Kidney epithelial cell (primary cell): Measurements from ENCODE around the gene KRT15. TPM values are rescaled to one million over a fixed set of nuclear protein-coding genes. Genes with fewer than 3 reads are reported as not detected.

Experiments used
- DNase-seq: peaks from one replicate; pipeline ENCODE4 v3.0.0-alpha.2; 2010; ENCODE audit warnings: low read depth
- H3K27me3 ChIP-seq: 2 replicates; pipeline ENCODE4 v1.6.0; 2011; ENCODE audit warnings: low read length; ENCODE audit not compliant: control insufficient read depth, insufficient read depth
- H3K36me3 ChIP-seq: 2 replicates; pipeline ENCODE4 v1.5.1; 2011; ENCODE audit warnings: low read length; ENCODE audit not compliant: control insufficient read depth, insufficient read depth
- H3K4me3 ChIP-seq: 2 replicates; pipeline ENCODE4 v1.5.1; 2011; ENCODE audit warnings: low read depth, mild to moderate bottlenecking, control low read depth, low read length
- total RNA-seq: library from RNA; depleted of rRNA; stranded (reverse); fragments of >200 nt; gene quantifications from 2 replicates; pipeline ENCODE4 v1.2.3, GENCODE V29; 2015
- TF ChIP-seq, protein P1 (sequence below): IDR thresholded peaks from 2 replicates; pipeline ENCODE4 v1.5.1; 2011; ENCODE audit warnings: mild to moderate bottlenecking, moderate library complexity, low read length, control low read depth, inconsistent platforms; ENCODE audit not compliant: insufficient read depth, poor library complexity, severe bottlenecking

The KRT15 gene
- total RNA-seq, 1 donor from 2014 or later: 1.3 TPM

DNA sequence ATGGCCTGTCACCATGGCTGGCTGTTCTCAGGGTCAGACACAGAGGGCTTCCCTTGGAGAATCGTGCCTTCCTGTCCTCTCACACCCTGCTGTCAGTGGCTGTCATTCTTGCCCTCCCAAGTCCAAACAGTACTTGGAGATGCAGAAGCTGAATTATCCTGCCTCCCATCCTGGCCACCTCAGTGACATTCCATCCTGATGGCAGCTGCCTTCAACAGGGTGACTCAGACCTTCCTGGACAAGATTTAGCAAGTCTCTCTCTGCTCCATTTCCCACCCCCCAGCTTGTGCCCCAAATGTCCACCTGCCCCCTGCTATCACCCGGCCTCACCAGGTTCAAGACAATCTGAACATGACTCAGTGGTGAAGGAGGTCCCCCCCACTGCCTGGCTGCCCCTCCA lies 24.2 kb downstream of the KRT15 start:
- no peak for DNase-seq
- H3K27me3 ChIP-seq: no peaks in the 10 kb centered on the region
- H3K36me3 ChIP-seq: no peaks in the 10 kb centered on the region
- TF ChIP-seq, protein P1, sequence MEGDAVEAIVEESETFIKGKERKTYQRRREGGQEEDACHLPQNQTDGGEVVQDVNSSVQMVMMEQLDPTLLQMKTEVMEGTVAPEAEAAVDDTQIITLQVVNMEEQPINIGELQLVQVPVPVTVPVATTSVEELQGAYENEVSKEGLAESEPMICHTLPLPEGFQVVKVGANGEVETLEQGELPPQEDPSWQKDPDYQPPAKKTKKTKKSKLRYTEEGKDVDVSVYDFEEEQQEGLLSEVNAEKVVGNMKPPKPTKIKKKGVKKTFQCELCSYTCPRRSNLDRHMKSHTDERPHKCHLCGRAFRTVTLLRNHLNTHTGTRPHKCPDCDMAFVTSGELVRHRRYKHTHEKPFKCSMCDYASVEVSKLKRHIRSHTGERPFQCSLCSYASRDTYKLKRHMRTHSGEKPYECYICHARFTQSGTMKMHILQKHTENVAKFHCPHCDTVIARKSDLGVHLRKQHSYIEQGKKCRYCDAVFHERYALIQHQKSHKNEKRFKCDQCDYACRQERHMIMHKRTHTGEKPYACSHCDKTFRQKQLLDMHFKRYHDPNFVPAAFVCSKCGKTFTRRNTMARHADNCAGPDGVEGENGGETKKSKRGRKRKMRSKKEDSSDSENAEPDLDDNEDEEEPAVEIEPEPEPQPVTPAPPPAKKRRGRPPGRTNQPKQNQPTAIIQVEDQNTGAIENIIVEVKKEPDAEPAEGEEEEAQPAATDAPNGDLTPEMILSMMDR: no peak
- no peak overlapping the region for H3K4me3 ChIP-seq

GRCh38 chr17:41492771-41493170 lies 25.9 kb downstream of the KRT15 start:
- no peaks in the 10 kb centered on the region for H3K27me3 ChIP-seq
- H3K4me3 ChIP-seq: no peak overlapping the region
- TF ChIP-seq, protein P1: no peak
- H3K36me3 ChIP-seq: no peaks in the 10 kb centered on the region
- no peak for DNase-seq

GRCh38 chr17:41492351-41492750 lies 26.3 kb downstream of the KRT15 start:
- TF ChIP-seq, protein P1: no peak
- H3K36me3 ChIP-seq: no peaks in the 10 kb centered on the region
- no peak for DNase-seq
- H3K27me3 ChIP-seq: no peaks in the 10 kb centered on the region
- H3K4me3 ChIP-seq: no peak overlapping the region

GRCh38 chr17:41491476-41491875 lies 27.2 kb downstream of the KRT15 start:
- TF ChIP-seq, protein P1: no peak
- Histone ChIP-seq H3K4me3 (no peak overlapping the region), H3K36me3 (no peaks in the 10 kb centered on the region), H3K27me3 (no peaks in the 10 kb centered on the region)
- no peak for DNase-seq

GRCh38 chr17:41490000-41490990 lies 28.4 kb downstream of the KRT15 start:
- H3K4me3 ChIP-seq: no peak overlapping the region
- TF ChIP-seq, protein P1: no peak
- no peaks in the 10 kb centered on the region for H3K36me3 ChIP-seq
- H3K27me3 ChIP-seq: no peaks in the 10 kb centered on the region
- no peak for DNase-seq
